IPS DF 6.9 (cell line): Measurements from ENCODE around the gene ITPR1.

Experiments
- DNase-seq: peaks from one replicate; pipeline ENCODE4 v3.0.0-alpha.2; 2013; ENCODE audit warnings: low read depth, low spot score
- H3K27ac ChIP-seq: one replicate; pipeline ENCODE4 v1.5.1; 2013; ENCODE audit warnings: low read length, control low read depth
- H3K27me3 ChIP-seq: 2 replicates; pipeline ENCODE4 v1.6.1; 2013; ENCODE audit warnings: mild to moderate bottlenecking, low read length; ENCODE audit not compliant: control insufficient read depth, insufficient read depth
- H3K36me3 ChIP-seq: 2 replicates; pipeline ENCODE4 v1.6.1; 2013; ENCODE audit warnings: low read length; ENCODE audit not compliant: control insufficient read depth, insufficient read depth
- H3K4me1 ChIP-seq: 2 replicates; pipeline ENCODE4 v1.6.1; 2013; ENCODE audit warnings: low read length; ENCODE audit not compliant: control insufficient read depth, insufficient read depth
- H3K4me3 ChIP-seq: 2 replicates; pipeline ENCODE4 v1.5.1; 2013; ENCODE audit warnings: mild to moderate bottlenecking, low read length
- H3K9me3 ChIP-seq: 2 replicates; pipeline ENCODE4 v1.6.1; 2013; ENCODE audit warnings: low read length, inconsistent platforms; ENCODE audit not compliant: control insufficient read depth, insufficient read depth
- WGBS: extraction: QIAGEN DNeasy Blood & Tissue Kit; methylation state at CpG from one replicate; pipeline ENCODE4 v1.1.7; 2013; ENCODE audit warnings: mixed read lengths, missing lambda C conversion rate; ENCODE audit not compliant: insufficient read length, insufficient coverage; 5-methylcytosine and 5-hydroxymethylcytosine counted together

Gene ITPR1

DNA sequence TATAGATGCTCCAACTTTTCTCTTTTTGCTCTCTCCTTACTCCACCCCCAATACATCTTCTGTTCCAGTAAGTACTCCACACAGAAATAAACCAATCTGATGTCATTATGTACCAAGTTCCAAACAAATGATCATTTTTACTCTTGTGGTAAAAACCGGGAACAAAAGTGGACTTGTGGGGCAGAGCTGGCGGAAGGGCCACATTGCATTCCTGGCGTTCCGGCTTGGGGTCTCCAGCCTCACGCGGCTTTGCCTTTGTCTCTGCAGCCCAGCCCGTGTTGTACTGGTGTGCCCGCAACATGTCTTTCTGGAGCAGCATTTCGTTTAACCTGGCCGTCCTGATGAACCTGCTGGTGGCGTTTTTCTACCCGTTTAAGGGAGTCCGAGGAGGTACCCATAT, 301.6 kb downstream of the ITPR1 start:
- H3K4me1 ChIP-seq: no peaks in the 10 kb centered on the region
- H3K27me3 ChIP-seq: no peaks in the 10 kb centered on the region
- no peak overlapping the region for H3K4me3 ChIP-seq
- no peak for DNase-seq
- no peak overlapping the region for H3K27ac ChIP-seq
- H3K36me3 ChIP-seq: no peaks in the 10 kb centered on the region
- H3K9me3 ChIP-seq: no peaks in the 10 kb centered on the region; the same call in 1 of the 2 replicates
- WGBS: no CpG with 5 or more reads among the region's 13 CpGs

DNA sequence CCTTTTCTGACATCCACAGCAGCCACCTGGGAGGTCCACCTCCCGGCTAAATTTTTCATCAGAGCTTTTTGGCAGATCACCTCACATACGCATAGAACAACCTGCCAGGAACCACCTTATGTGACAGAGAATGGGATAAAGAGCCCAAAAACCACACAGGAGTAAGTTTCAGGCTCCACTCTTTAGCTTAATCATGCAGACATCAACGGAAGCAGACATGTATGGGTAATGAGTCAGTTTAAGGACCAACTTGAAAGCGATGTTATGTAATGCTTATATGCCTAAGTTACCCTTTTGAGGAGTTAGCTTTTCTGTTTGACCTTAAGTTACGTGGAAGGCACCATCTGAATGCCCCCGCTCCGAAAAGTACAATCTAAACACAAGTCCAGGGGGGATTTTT, 302.8 kb downstream of the ITPR1 start:
- H3K36me3 ChIP-seq: no peaks in the 10 kb centered on the region
- H3K9me3 ChIP-seq: no peaks in the 10 kb centered on the region; the same call in 1 of the 2 replicates
- no CpG with 5 or more reads among the region's 7 CpGs for WGBS
- no peaks in the 10 kb centered on the region; the same call in 1 of the 2 replicates for H3K27me3 ChIP-seq
- H3K4me1 ChIP-seq: no peaks in the 10 kb centered on the region
- H3K4me3 ChIP-seq: no peak overlapping the region
- H3K27ac ChIP-seq: no peak overlapping the region
- no peak for DNase-seq

DNA sequence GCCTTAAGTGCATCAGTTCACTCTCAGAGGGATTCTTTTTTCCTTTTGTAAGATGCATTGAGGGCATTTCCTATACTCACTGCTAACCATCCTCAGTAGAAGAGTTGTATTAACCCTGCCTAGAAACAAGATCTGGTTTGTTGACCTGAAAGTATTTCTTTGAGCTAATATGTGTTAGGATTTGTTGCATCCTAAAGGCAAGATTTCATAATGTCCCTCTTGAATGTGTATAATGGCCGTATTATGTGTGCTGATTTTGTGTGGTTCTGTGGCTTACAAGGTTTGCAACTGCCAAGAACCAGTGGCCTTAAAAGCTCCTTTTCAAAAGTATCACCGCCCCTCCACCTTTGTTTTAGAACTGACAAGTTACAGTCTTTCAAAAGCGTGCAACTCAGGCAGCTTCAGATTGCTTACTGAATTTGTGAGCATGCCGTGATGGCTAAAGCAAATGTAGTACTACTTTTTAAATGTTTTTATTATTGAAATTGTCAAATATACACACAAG, 304.1 kb downstream of the ITPR1 start:
- no peak for DNase-seq
- H3K27ac ChIP-seq: no peak overlapping the region
- H3K9me3 ChIP-seq: no peaks in the 10 kb centered on the region; the same call in 1 of the 2 replicates
- no peaks in the 10 kb centered on the region for H3K36me3 ChIP-seq
- H3K4me1 ChIP-seq: no peaks in the 10 kb centered on the region
- no peaks in the 10 kb centered on the region; the same call in 1 of the 2 replicates for H3K27me3 ChIP-seq
- no CpG with 5 or more reads among the region's 4 CpGs for WGBS
- no peak overlapping the region for H3K4me3 ChIP-seq

DNA sequence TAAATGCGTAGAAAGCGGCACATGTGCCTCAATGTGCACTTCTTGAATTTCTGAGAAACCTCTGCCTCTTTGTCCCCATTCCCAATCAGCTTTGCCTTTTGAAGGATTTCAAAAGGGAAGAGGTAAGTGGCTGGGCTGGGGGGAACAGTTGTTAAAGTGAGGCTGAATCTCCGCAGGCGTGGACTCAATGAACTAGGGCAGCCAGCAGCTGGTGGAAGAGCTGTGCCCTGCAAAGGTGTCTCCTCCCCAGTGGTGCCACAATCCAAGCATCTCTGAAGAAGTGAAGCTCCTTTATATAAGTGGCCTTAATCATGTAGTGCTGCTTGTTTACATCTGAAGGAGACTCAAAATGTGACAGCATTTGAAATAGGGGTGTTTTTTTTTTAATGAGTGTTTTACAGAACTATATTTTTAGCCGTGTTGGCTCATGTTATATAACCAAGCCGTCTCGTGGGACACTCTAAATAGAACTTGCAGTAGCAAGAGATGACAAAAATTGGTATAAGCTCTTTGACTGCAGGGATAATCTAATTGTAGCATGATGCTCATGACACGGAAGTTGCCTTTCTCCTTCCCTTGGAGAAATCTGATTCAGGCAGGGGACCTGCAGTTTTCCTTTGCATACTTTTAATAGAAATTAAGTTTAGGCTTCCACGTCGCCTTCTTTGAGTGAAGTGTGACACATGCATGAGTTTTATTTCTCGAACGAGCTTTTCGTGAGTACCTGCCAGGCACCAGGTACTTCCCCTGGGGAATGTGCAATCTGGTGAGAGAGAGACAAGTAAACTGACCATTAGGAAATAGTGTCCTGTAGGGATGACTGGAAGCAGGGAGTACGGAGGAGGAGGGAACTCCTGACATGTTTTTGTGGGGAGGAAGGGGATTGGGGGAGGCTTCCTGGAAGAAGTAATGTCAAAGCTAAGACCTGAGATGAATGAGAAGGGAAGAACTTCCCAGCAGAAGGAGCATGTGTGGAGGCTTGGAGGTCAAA, 306.4 kb downstream of the ITPR1 start:
- WGBS: no CpG with 5 or more reads among the region's 14 CpGs

DNA sequence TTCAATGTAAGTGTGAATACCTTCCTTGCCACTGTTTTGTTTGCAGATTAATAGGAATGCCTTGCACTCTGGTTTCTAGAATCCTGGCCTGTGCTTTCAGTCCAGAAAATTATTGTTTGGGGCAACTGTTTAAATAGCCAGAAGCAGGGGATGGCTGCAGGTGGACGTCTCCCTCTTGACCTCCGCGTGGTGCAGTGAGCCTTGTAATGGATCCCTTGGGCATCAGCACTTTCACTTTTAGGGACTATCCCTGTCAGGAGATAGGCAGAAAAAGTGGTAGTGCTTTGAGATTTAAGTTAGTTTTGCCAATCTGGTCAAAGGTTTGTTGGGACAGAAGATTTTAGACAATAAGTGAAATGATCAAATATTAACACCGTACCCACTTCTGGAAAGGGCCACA, 307.4 kb downstream of the ITPR1 start:
- no CpG with 5 or more reads among the region's 4 CpGs for WGBS
- no peak overlapping the region for H3K27ac ChIP-seq
- H3K4me3 ChIP-seq: no peak overlapping the region
- no peaks in the 10 kb centered on the region; the same call in 1 of the 2 replicates for H3K27me3 ChIP-seq
- no peaks in the 10 kb centered on the region for H3K36me3 ChIP-seq
- no peaks in the 10 kb centered on the region; the same call in 1 of the 2 replicates for H3K9me3 ChIP-seq
- DNase-seq: no peak
- H3K4me1 ChIP-seq: no peaks in the 10 kb centered on the region

More for the DNA sequence above, 306.4 kb downstream of the ITPR1 start:
- no peaks in the 10 kb centered on the region; the same call in 1 of the 2 replicates for H3K27me3 ChIP-seq
- H3K36me3 ChIP-seq: no peaks in the 10 kb centered on the region
- no peaks in the 10 kb centered on the region for H3K4me1 ChIP-seq
- H3K4me3 ChIP-seq: no peak overlapping the region
- DNase-seq: no peak
- H3K27ac ChIP-seq: no peak overlapping the region
- H3K9me3 ChIP-seq: no peaks in the 10 kb centered on the region; the same call in 1 of the 2 replicates

DNA sequence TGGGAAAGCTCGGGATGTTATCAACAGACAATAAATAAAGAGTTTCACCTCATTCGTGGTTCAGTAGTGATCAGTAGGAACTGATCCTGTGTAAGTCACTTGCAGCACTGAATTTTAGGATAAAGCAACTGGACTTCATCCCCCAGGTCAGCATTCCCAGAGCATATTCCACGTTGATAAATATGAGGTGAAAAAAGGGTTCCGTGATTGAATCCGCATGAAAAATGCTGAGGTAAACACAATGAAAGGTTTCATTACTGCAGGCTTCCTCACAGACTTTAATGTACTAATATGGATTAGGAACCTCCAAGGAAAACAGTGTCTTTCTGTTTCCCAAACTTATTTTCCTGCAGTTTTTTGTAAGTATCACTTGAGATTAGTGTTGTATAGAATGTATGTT, 308.7 kb downstream of the ITPR1 start:
- no peaks in the 10 kb centered on the region for H3K4me1 ChIP-seq
- DNase-seq: no peak

DNA sequence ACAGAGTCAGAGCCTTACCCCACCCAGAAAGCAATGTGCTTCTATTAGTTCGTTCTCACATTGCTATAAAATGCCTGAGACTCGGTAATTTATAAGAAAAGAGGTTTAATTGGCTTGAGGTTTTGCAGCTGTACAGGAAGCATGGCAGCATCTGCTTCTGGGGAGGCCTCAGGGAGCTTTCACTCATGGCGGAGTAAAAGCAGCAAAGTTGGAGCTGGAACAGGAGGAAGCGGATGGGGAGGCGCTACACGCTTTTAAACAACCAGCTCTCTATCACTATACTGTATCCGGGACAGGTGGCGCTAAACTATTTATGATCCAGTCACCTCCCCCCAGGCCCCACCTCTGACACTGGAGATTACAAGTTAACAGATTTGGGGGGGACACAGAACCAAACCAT, 309.8 kb downstream of the ITPR1 start:
- Histone ChIP-seq H3K27me3 (no peaks in the 10 kb centered on the region; the same call in 1 of the 2 replicates), H3K4me3 (no peak overlapping the region), H3K4me1 (no peaks in the 10 kb centered on the region), H3K9me3 (no peaks in the 10 kb centered on the region), H3K27ac (no peak overlapping the region), H3K36me3 (no peaks in the 10 kb centered on the region)
- DNase-seq: no peak
- no CpG with 5 or more reads among the region's 8 CpGs for WGBS

More for the DNA sequence above, 308.7 kb downstream of the ITPR1 start:
- H3K4me3 ChIP-seq: no peak overlapping the region
- H3K27me3 ChIP-seq: no peaks in the 10 kb centered on the region; the same call in 1 of the 2 replicates
- no peaks in the 10 kb centered on the region; the same call in 1 of the 2 replicates for H3K9me3 ChIP-seq
- no peak overlapping the region for H3K27ac ChIP-seq
- WGBS: no CpG with 5 or more reads among the region's 5 CpGs
- no peaks in the 10 kb centered on the region for H3K36me3 ChIP-seq

DNA sequence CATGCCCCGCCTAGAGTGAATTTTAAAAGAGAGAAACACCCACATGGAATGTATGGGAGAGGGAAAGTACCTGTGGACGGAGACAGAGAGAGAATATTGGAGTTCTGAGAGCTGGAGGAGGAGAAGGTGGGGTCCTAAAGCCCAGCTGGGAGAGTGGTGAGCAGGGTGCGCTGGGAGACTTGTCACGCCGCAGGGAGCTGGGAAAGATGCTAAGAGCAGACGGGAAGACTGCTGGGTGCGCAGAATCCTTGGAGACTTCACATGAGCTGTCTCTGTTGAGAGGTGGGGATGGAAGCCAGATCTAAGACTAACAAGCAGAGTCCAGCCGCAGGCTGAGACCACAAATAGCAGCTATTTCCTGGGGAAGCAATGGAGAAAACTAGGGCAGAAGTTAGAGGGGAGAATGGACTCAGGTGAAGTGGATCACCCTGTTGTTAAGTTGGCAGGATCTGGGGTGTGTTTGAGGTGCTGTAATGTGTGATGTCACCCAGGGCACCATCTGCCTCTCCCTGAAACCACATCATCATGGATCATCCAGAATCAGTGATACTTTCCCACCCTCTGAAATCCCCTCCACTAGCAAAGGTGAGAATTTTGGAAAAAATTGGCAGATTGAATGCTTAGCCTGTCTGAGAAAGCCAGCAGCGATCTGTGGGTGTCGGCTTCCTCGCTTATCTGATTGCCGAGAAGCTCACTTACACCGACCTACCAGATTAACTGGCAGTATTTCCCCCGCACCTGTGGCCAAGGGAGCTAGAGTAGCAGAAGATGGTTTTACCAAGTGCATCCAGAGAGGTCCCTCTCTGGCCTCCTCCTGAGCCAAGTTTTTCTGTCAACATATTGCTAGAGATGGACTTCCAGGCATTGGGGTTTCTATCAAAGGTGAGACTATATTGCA, 311.3 kb downstream of the ITPR1 start:
- Histone ChIP-seq H3K27me3 (no peaks in the 10 kb centered on the region; the same call in 1 of the 2 replicates), H3K4me3 (no peak overlapping the region), H3K9me3 (no peaks in the 10 kb centered on the region), H3K4me1 (no peaks in the 10 kb centered on the region), H3K27ac (no peak overlapping the region), H3K36me3 (no peaks in the 10 kb centered on the region)
- no CpG with 5 or more reads among the region's 14 CpGs for WGBS
- DNase-seq: no peak

DNA sequence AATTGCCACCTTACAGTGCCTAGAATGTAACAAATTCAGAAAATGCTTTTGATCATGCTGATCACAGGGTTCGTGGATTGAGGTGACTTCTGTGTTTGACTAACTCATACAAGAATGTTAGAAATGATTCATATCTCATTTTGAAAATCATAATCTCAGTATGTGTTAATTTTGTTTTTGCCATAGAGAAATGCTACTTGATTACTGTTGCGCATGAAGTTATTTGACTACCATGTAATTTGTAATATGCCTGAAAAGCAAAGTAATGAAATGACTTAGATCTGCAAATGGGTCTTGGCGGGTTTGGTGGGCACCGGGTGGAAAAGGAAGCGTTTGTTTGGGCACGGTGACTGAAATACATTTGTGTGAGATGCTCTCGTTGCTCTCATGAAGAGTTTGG, 312.5 kb downstream of the ITPR1 start:
- Histone ChIP-seq H3K27ac (no peak overlapping the region), H3K9me3 (no peaks in the 10 kb centered on the region), H3K4me3 (no peak overlapping the region), H3K4me1 (no peaks in the 10 kb centered on the region), H3K36me3 (no peaks in the 10 kb centered on the region), H3K27me3 (no peaks in the 10 kb centered on the region)
- WGBS: no CpG with 5 or more reads among the region's 7 CpGs
- DNase-seq: no peak

DNA sequence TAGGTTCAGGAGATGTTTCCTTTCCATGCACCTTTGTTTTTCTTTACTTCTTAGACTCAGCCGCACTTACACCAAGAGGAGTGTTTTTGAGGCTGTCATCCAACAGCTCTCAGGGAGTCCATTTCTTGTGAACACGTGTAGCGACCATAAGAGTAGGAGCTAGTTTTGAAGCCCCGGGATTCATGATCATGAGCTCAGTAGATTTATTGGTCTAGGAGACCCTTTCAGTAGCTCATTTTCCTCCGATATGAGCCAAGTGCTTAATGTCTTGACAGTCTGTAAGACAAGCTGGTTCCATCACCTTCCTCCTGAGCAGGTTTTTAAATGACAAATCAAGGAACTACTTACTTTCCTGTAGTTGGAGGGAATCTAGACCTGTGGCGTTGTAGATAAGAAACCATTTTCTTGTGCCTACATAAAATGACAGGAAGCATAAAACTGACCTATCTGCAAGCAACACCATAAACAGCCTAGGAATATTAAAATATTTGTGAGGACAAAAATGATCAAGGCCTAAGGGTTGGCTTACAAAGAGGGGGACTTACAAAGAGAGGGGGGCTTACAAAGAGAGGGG, 313.5 kb downstream of the ITPR1 start:
- Histone ChIP-seq H3K4me3 (no peak overlapping the region), H3K36me3 (no peaks in the 10 kb centered on the region), H3K9me3 (no peaks in the 10 kb centered on the region), H3K27ac (no peak overlapping the region), H3K27me3 (no peaks in the 10 kb centered on the region), H3K4me1 (no peaks in the 10 kb centered on the region)
- WGBS: no CpG with 5 or more reads among the region's 6 CpGs
- no peak for DNase-seq
